WTC11 (cell line): ENCODE measurements around the gene STRA6.

Source experiments
- ATF1 ChIP-seq: sonication (generic); formaldehyde crosslinking; IDR thresholded peaks from 2 replicates; pipeline ENCODE4 v1.8.1; 2023; ENCODE audit warnings: mild to moderate bottlenecking, moderate library complexity, missing genetic modification reagents
- ATF3 ChIP-seq: sonication (generic); formaldehyde crosslinking; conservative IDR thresholded peaks from 2 replicates; pipeline ENCODE4 v1.8.1; 2022; ENCODE audit warnings: mild to moderate bottlenecking, missing genetic modification reagents
- CTCF ChIP-seq: fragments of 200-600 bp; IDR thresholded peaks from 2 replicates; pipeline ENCODE4 v1.8.0; 2022; ENCODE audit warnings: antibody characterized with exemption
- E2F5 ChIP-seq: sonication (generic); formaldehyde crosslinking; IDR thresholded peaks from 2 replicates; pipeline ENCODE4 v1.8.1; 2022; ENCODE audit warnings: mild to moderate bottlenecking, moderate library complexity, missing genetic modification reagents
- NFYB ChIP-seq: sonication (generic); formaldehyde crosslinking; conservative IDR thresholded peaks from 2 replicates; pipeline ENCODE4 v1.8.0; 2022; ENCODE audit warnings: low read depth, missing genetic modification reagents
- NR2C2 ChIP-seq: sonication (generic); formaldehyde crosslinking; IDR thresholded peaks from 2 replicates; pipeline ENCODE4 v1.8.0; 2022; ENCODE audit warnings: mild to moderate bottlenecking, missing genetic modification reagents
- RELA ChIP-seq: sonication (generic); formaldehyde crosslinking; IDR thresholded peaks from 2 replicates; pipeline ENCODE4 v1.8.1; 2022; ENCODE audit warnings: missing genetic modification reagents, mild to moderate bottlenecking, borderline replicate concordance
- SP1 ChIP-seq: sonication (generic); formaldehyde crosslinking; conservative IDR thresholded peaks from 2 replicates; pipeline ENCODE4 v1.8.1; 2022; ENCODE audit warnings: missing genetic modification reagents
- TEAD4 ChIP-seq: sonication (generic); formaldehyde crosslinking; IDR thresholded peaks from 2 replicates; pipeline ENCODE4 v1.8.0; 2022; ENCODE audit warnings: mild to moderate bottlenecking, missing genetic modification reagents
- ZNF396 ChIP-seq: fragments of 250-450 bp; sonication (Bioruptor Pico); IDR thresholded peaks from 2 replicates; pipeline ENCODE4 v1.8.0; 2021; ENCODE audit warnings: mild to moderate bottlenecking, moderate library complexity, borderline replicate concordance
- TF ChIP-seq, protein P1 (sequence below): sonication (generic); formaldehyde crosslinking; IDR thresholded peaks from 2 replicates; pipeline ENCODE4 v1.8.0; 2022; ENCODE audit warnings: mild to moderate bottlenecking, missing genetic modification reagents
- TF ChIP-seq, protein P2 (sequence below): sonication (generic); formaldehyde crosslinking; IDR thresholded peaks from 2 replicates; pipeline ENCODE4 v1.8.1; 2022; ENCODE audit warnings: low read depth, mild to moderate bottlenecking, moderate library complexity, missing genetic modification reagents, borderline replicate concordance
- TF ChIP-seq, protein P3 (sequence below): sonication (generic); formaldehyde crosslinking; IDR thresholded peaks from 2 replicates; pipeline ENCODE4 v1.8.1; 2022; ENCODE audit warnings: mild to moderate bottlenecking, missing genetic modification reagents, moderate library complexity, borderline replicate concordance

DNA sequence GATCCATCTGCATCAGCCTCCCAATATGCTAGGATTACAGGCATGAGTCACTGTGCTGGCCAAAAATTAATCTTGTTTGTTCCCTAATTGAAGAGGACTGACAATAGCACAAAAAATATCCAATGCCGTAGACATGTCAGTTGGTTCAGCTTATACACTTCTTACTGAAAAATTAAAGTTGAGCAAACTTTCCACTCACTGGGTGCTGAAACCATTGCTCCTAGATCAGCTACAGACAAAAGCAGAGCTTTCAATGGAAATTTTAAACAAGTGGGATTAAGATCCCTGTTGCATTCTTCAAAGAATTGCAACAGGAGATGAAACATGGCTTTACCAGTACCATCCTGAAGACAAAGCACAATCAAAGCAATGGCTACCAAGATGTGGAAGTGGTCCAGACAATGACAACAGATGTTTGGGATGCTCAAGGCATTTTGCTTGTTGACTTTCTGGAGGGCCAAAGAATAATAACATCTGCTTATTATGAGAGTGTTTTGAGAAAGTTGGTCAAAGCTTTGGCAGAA lies 56.2 kb downstream of the STRA6 start:
- TF ChIP-seq NR2C2 (CRISPR knock-in tag) (no peak), CTCF (no peak), E2F5 (no peak), TEAD4 (CRISPR knock-in tag) (no peak), SP1 (CRISPR knock-in tag) (no peak), RELA (CRISPR knock-in tag) (no peak), NFYB (CRISPR knock-in tag) (no peak), ATF1 (no peak), ATF3 (CRISPR knock-in tag) (no peak), ZNF396 (CRISPR knock-in tag) (no peak)
- TF ChIP-seq, protein P1, sequence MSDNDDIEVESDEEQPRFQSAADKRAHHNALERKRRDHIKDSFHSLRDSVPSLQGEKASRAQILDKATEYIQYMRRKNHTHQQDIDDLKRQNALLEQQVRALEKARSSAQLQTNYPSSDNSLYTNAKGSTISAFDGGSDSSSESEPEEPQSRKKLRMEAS (CRISPR knock-in tag): no peak
- TF ChIP-seq, protein P2, sequence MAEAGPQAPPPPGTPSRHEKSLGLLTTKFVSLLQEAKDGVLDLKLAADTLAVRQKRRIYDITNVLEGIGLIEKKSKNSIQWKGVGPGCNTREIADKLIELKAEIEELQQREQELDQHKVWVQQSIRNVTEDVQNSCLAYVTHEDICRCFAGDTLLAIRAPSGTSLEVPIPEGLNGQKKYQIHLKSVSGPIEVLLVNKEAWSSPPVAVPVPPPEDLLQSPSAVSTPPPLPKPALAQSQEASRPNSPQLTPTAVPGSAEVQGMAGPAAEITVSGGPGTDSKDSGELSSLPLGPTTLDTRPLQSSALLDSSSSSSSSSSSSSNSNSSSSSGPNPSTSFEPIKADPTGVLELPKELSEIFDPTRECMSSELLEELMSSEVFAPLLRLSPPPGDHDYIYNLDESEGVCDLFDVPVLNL (CRISPR knock-in tag): no peak
- TF ChIP-seq, protein P3, sequence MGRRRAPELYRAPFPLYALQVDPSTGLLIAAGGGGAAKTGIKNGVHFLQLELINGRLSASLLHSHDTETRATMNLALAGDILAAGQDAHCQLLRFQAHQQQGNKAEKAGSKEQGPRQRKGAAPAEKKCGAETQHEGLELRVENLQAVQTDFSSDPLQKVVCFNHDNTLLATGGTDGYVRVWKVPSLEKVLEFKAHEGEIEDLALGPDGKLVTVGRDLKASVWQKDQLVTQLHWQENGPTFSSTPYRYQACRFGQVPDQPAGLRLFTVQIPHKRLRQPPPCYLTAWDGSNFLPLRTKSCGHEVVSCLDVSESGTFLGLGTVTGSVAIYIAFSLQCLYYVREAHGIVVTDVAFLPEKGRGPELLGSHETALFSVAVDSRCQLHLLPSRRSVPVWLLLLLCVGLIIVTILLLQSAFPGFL (CRISPR knock-in tag): no peak
